ENCODE results near the gene PTCH1. TPM values are rescaled to one million over a fixed set of nuclear protein-coding genes. Genes with fewer than 3 reads are reported as not detected.

Gene PTCH1
- total RNA-seq, 2 experiments from 2014 or later, result 5.4 to 7.3 TPM

- peak; percentile 64 for DNase-seq
- ChIA-PET POLR2A (no interaction called here), CTCF (no interaction called here)
- intact Hi-C loops (cut with micrococcal nuclease), result no loop called here
- H3K36me3 Mint-ChIP-seq (ENCODE audit: low read depth), result no peaks in the 10 kb centered on the region
- peaks cover 35% of the 10 kb centered on the region for H3K27me3 Mint-ChIP-seq
- peak overlapping the region; percentile 26 for H3K4me3 Mint-ChIP-seq
- H3K4me1 Mint-ChIP-seq (ENCODE audit: low read depth), result peaks cover 11% of the 10 kb centered on the region
- peak; percentile 90 for ATAC-seq
- no peak overlapping the region for H3K27ac Mint-ChIP-seq
- no peak for TF ChIP-seq CTCF (IDR thresholded peaks at IDR 0.05)
- H3K9me3 Mint-ChIP-seq, result no peaks in the 10 kb centered on the region
Measured at GRCh38 chr9:95552814-95553546, 36.2 kb upstream of the PTCH1 start.

- Mint-ChIP-seq H3K9me3 (no peaks in the 10 kb centered on the region), H3K27me3 (peaks cover 33% of the 10 kb centered on the region), H3K4me1 (ENCODE audit: low read depth) (peaks cover 11% of the 10 kb centered on the region), H3K36me3 (ENCODE audit: low read depth) (no peaks in the 10 kb centered on the region), H3K27ac (no peak overlapping the region), H3K4me3 (no peak overlapping the region)
- ChIA-PET CTCF (no interaction called here), POLR2A (no interaction called here)
- no peak for TF ChIP-seq CTCF (IDR thresholded peaks at IDR 0.05)
- DNase-seq, result no peak
- no peak for ATAC-seq
- intact Hi-C loops (cut with micrococcal nuclease), result no loop called here
Measured at GRCh38 chr9:95552255-95552654, 35.5 kb upstream of the PTCH1 start.

- Mint-ChIP-seq H3K36me3 (ENCODE audit: low read depth) (no peaks in the 10 kb centered on the region), H3K27ac (no peak overlapping the region), H3K27me3 (peaks cover 29% of the 10 kb centered on the region), H3K4me1 (ENCODE audit: low read depth) (peaks cover 11% of the 10 kb centered on the region), H3K9me3 (no peaks in the 10 kb centered on the region), H3K4me3 (no peak overlapping the region)
- DNase-seq (no peak), ATAC-seq (no peak)
- ChIA-PET POLR2A (no interaction called here), CTCF (no interaction called here)
- no peak for TF ChIP-seq CTCF (IDR thresholded peaks at IDR 0.05)
- intact Hi-C loops (cut with micrococcal nuclease), result no loop called here
Measured at GRCh38 chr9:95551406-95551805, 34.6 kb upstream of the PTCH1 start.

- no peak overlapping the region for H3K27ac Mint-ChIP-seq
- intact Hi-C loops (cut with micrococcal nuclease), result no loop called here
- no peak for TF ChIP-seq CTCF (IDR thresholded peaks at IDR 0.05)
- ATAC-seq (no peak), DNase-seq (no peak)
- H3K4me3 Mint-ChIP-seq, result no peak overlapping the region
- no peaks in the 10 kb centered on the region for H3K36me3 Mint-ChIP-seq (ENCODE audit: low read depth)
- ChIA-PET POLR2A (no interaction called here), CTCF (no interaction called here)
- peaks cover under 1% of the 10 kb centered on the region for H3K4me1 Mint-ChIP-seq (ENCODE audit: low read depth)
- peaks cover 12% of the 10 kb centered on the region for H3K27me3 Mint-ChIP-seq
- H3K9me3 Mint-ChIP-seq, result no peaks in the 10 kb centered on the region
Measured at GRCh38 chr9:95545831-95546567, 29.2 kb upstream of the PTCH1 start.

GRCh38 chr9:95533996-95534680 lies 17.4 kb upstream of the PTCH1 start:
- no peaks in the 10 kb centered on the region for H3K4me1 Mint-ChIP-seq (ENCODE audit: low read depth)
- H3K36me3 Mint-ChIP-seq (ENCODE audit: low read depth), result no peaks in the 10 kb centered on the region
- TF ChIP-seq CTCF (IDR thresholded peaks at IDR 0.05), result no peak
- CTCF ChIA-PET, result no interaction called here
- no peak for ATAC-seq
- POLR2A ChIA-PET, result no interaction called here
- no peak overlapping the region for H3K4me3 Mint-ChIP-seq
- H3K27me3 Mint-ChIP-seq, result peaks cover 6% of the 10 kb centered on the region
- no peak for DNase-seq
- H3K27ac Mint-ChIP-seq, result no peak overlapping the region
- H3K9me3 Mint-ChIP-seq, result no peaks in the 10 kb centered on the region
- intact Hi-C loops (cut with micrococcal nuclease), result no loop called here

Measured in activated CD8-positive, alpha-beta T cell treated with anti-CD3 and anti-CD28 coated beads for 36 hours (primary cell).